Nephron progenitor cell (in vitro differentiated cells): ENCODE results near the gene RFPL2.

ENCODE experiments used
- DNase-seq: peaks from one replicate; pipeline ENCODE4 v3.0.0; 2021
- H3K27ac Mint-ChIP-seq: 2 replicates; pipeline ENCODE4 v1.8.0; 2021; ENCODE audit warnings: mild to moderate bottlenecking, moderate library complexity, mixed read lengths
- H3K27me3 Mint-ChIP-seq: 2 replicates; pipeline ENCODE4 v1.8.0; 2021; ENCODE audit warnings: mild to moderate bottlenecking, low read depth, mixed read lengths; ENCODE audit not compliant: poor library complexity
- H3K36me3 Mint-ChIP-seq: 2 replicates; pipeline ENCODE4 v1.8.0; 2021; ENCODE audit warnings: low read depth, mixed read lengths
- H3K4me1 Mint-ChIP-seq: 2 replicates; pipeline ENCODE4 v1.8.0; 2021; ENCODE audit warnings: mixed read lengths
- H3K4me3 Mint-ChIP-seq: 2 replicates; pipeline ENCODE4 v1.8.0; 2021; ENCODE audit warnings: mild to moderate bottlenecking, moderate library complexity, mixed read lengths
- H3K9me3 Mint-ChIP-seq: 2 replicates; pipeline ENCODE4 v1.8.0; 2021; ENCODE audit warnings: mild to moderate bottlenecking, moderate library complexity, mixed read lengths
- TF ChIP-seq, protein P1 (sequence below): fragments of 200-600 bp; sonication (generic); IDR thresholded peaks from 2 replicates; pipeline ENCODE4 v1.5.0; 2021; ENCODE audit warnings: antibody characterized with exemption

The RFPL2 gene

DNA sequence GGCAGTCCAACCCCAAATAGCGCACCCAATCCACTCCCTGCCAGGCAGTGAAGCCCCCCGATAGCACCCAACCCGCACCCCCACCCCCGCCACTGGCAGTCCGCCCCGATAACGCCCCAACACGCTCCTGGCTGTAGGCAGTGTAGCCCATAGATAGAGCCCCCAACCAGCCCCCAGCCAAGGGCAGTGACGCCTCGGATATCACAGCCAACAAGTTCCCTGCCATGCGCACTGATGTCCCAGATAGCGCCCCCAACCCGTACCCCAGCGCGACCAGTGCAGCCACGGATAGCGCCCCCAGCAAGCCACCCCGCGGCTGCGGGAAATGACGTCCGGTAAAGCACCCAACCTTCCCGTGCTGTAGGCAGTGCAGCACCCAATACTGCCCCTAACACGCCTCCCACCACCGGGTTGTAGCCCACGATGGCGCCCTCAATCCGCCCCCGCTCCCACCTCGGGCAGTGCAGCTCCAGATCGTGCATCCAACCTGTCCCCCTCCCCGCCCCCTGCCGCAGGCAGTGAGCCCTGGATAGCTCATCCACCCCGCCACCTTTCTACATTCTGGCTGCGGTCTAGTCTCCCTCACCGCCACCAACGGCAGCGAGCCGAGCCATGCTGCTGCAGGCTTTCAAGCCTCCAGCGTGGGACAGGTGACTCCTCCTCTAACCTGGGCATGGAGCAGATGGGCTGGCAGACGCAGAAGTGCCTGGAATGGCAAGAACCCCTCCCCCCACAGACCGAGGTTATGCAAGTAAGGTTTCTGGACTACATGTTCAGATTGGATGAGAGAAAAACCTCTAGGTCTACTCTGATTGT is 625 bp downstream of the RFPL2 start:
- H3K27ac Mint-ChIP-seq = no peak overlapping the region
- no peaks in the 10 kb centered on the region for H3K36me3 Mint-ChIP-seq
- H3K4me1 Mint-ChIP-seq = peaks cover 31% of the 10 kb centered on the region
- H3K4me3 Mint-ChIP-seq = peak overlapping the region; percentile 87
- no peaks in the 10 kb centered on the region for H3K9me3 Mint-ChIP-seq
- TF ChIP-seq, protein P1, sequence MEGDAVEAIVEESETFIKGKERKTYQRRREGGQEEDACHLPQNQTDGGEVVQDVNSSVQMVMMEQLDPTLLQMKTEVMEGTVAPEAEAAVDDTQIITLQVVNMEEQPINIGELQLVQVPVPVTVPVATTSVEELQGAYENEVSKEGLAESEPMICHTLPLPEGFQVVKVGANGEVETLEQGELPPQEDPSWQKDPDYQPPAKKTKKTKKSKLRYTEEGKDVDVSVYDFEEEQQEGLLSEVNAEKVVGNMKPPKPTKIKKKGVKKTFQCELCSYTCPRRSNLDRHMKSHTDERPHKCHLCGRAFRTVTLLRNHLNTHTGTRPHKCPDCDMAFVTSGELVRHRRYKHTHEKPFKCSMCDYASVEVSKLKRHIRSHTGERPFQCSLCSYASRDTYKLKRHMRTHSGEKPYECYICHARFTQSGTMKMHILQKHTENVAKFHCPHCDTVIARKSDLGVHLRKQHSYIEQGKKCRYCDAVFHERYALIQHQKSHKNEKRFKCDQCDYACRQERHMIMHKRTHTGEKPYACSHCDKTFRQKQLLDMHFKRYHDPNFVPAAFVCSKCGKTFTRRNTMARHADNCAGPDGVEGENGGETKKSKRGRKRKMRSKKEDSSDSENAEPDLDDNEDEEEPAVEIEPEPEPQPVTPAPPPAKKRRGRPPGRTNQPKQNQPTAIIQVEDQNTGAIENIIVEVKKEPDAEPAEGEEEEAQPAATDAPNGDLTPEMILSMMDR = no peak
- H3K27me3 Mint-ChIP-seq = peaks cover 79% of the 10 kb centered on the region
- peak; percentile 47 for DNase-seq

DNA sequence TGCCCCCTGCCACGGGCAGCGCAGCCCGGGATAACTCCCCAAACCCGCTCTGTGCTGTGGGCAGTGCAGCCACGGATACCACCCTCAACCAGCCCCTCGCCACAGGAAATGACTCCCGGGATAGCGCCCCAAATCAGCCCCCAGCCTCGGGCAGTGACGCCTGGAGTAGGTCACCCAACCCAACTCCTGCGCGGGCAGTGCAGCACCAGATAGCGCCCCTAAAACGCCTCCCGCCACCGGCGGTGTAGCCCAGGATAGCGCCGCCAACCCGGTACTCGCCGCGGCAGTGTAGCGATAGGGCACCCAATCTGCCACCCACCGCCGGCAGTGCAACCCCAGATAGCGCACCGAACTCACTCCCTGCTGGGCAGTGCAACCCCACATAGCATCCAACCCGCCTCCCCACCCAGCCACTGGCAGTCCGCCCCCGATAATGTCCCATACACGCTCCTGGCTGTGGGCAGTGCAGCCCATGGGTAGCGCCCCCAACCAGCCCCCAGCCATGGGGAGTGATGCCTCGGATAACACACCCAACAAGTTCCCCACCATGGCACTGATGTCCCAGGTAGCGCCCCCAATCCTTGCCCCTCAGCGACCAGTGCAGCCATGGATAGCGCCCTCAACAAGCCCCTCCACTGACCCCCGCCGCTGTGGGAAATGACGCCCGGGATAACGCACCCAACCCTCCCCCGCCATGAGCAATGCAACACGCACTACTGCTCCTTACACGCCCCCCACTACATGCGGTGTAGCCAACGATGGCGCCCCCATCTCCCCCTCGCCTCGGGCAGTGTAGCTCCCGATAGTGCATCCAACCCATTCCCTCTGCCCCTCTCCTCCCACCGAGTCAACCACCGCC is 1.5 kb downstream of the RFPL2 start:
- Mint-ChIP-seq H3K36me3 (no peaks in the 10 kb centered on the region), H3K4me1 (peaks cover 31% of the 10 kb centered on the region), H3K4me3 (peak overlapping the region; percentile 87), H3K27me3 (peaks cover 81% of the 10 kb centered on the region), H3K27ac (no peak overlapping the region), H3K9me3 (no peaks in the 10 kb centered on the region)
- TF ChIP-seq, protein P1 = no peak
- no peak for DNase-seq

DNA sequence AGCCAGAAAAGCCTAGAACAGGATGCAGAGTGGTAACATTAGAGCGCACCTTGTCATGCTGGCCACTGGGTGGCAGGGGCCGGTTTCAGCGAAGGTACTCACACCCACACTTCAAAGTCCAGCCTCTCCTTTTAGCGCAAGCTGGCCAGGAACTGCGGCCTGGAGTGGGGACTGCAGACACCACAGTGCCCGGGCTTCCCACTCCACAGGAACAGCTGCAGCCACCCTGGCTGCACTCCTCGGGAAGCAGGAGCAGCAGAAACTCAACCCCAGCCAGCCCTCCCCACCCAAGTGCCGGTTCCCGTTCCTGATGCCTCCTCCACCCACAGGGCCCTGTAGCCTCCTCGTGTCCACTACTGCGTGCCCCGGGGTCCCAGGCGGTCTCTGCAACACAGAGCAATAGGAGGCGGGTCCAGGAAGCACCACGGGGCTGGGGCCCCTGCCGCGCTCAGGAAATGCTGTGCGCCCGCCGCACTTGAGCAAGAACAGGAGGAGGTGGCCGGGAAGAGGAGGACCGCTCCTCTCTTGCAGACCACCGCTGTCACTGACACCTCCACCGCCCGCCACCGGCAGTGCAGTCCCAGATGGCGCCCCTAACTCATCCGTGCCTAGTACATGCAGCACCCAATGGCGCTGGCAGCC is 2.2 kb downstream of the RFPL2 start:
- Mint-ChIP-seq H3K4me1 (peaks cover 31% of the 10 kb centered on the region), H3K4me3 (peak overlapping the region; percentile 87), H3K9me3 (no peaks in the 10 kb centered on the region), H3K27ac (no peak overlapping the region), H3K36me3 (no peaks in the 10 kb centered on the region), H3K27me3 (peaks cover 81% of the 10 kb centered on the region)
- TF ChIP-seq, protein P1 = peak; percentile 51
- DNase-seq = peak; percentile 62

DNA sequence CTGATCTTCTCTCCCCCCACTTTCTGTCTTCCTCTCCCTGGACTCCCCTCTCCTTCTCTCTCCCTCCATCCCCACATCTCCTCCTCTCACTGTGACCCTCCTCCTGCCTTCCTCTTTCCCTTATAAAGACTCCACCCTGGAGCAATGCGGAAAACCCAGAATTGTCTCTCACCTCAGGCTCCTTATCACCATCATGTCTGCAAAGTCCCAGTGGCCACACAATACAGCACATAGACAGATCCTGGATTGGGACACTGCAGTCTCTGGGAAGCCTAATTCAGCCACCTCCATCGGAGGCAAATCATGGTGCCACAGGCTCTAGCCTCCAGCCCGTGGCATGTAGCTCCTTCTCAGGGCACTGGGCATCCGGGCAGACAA is 2.7 kb downstream of the RFPL2 start:
- Mint-ChIP-seq H3K27ac (no peak overlapping the region), H3K4me3 (no peak overlapping the region), H3K4me1 (peaks cover 31% of the 10 kb centered on the region), H3K9me3 (no peaks in the 10 kb centered on the region), H3K36me3 (no peaks in the 10 kb centered on the region), H3K27me3 (peaks cover 84% of the 10 kb centered on the region)
- DNase-seq = no peak
- TF ChIP-seq, protein P1 = no peak

DNA sequence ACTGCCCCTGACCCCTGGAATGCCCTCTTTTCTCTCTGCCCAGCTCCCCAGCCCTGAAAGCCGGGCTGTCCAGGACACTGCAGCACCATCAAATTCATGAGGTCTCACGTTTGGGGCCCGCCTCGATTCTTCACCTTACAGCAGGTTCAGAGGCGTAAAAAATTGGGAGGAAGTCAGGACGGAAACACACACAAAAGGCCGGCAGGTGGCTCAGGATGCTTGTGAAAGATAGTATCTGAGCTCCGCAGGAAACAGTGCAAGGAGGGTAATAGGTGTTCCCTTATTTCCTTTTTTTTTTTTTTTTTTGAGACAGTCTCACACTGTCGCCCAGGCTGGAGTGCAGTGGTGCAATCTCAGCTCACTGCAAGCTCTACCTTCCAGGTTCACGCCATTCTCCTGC is 4.1 kb downstream of the RFPL2 start:
- no peaks in the 10 kb centered on the region for H3K36me3 Mint-ChIP-seq
- peaks cover 27% of the 10 kb centered on the region for H3K4me1 Mint-ChIP-seq
- TF ChIP-seq, protein P1 = no peak
- no peak for DNase-seq
- H3K4me3 Mint-ChIP-seq = no peak overlapping the region
- H3K27ac Mint-ChIP-seq = no peak overlapping the region
- H3K27me3 Mint-ChIP-seq = peaks cover 79% of the 10 kb centered on the region
- H3K9me3 Mint-ChIP-seq = no peaks in the 10 kb centered on the region
